ENCODE results near the gene MZT1.

Gene MZT1, protein sequence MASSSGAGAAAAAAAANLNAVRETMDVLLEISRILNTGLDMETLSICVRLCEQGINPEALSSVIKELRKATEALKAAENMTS

GRCh38 chr13:72727417-72728289 is at the start of gene MZT1, which contains the start of gene BORA:
TSS of gene MZT1 (minus strand) at chr13:72727629. CDS start at chr13:72727602, 27 bp downstream.
TSS of gene BORA (plus strand) at chr13:72727923. CDS start at chr13:72728941, 1,018 bp downstream.
- TF ChIP-seq, protein P1, sequence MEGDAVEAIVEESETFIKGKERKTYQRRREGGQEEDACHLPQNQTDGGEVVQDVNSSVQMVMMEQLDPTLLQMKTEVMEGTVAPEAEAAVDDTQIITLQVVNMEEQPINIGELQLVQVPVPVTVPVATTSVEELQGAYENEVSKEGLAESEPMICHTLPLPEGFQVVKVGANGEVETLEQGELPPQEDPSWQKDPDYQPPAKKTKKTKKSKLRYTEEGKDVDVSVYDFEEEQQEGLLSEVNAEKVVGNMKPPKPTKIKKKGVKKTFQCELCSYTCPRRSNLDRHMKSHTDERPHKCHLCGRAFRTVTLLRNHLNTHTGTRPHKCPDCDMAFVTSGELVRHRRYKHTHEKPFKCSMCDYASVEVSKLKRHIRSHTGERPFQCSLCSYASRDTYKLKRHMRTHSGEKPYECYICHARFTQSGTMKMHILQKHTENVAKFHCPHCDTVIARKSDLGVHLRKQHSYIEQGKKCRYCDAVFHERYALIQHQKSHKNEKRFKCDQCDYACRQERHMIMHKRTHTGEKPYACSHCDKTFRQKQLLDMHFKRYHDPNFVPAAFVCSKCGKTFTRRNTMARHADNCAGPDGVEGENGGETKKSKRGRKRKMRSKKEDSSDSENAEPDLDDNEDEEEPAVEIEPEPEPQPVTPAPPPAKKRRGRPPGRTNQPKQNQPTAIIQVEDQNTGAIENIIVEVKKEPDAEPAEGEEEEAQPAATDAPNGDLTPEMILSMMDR (IDR thresholded peaks at IDR 0.05), result no peak

DNA sequence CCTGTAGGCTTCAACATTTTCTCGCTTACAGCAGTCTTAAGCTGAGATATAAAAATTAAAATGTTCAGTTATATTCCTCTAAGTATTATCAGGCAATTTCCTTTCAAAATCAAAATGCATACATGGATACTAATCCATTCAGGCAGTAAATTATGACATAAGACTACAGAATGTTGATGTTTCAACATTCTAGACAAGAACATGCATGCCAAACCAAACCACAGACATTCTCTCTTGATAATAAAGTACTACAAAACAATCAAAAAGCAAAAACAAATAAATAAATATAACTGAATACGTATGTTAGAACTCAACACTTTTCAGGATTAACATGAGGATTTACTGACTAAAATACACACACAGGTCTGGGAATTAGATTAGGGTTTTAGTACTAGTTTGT is 46.6 kb upstream of the MZT1 start:
- TF ChIP-seq, protein P1 (IDR thresholded peaks at IDR 0.05), result no peak

DNA sequence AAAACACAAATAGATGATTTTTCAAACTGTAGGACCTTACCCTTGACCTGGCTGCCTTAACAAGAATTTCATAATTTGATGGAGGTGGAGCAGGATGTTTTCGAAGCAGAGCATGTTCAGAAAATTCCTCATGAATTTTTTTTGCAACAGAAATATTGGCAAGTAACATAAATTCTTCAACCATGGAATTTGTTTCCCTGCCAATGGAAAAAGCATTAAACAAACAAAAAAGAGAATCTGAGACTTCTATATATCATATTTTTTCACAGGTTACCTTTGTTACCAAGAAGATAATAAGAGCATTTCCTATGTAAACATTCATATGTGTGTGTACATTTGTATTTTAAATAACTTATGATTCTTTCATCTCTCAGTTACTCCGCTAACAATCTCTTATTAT is 36.0 kb upstream of the MZT1 start:
- TF ChIP-seq, protein P1 (IDR thresholded peaks at IDR 0.05), result no peak

GRCh38 chr13:72760189-72760588 is 32.8 kb upstream of the MZT1 start:
- TF ChIP-seq, protein P1 (IDR thresholded peaks at IDR 0.05), result no peak

DNA sequence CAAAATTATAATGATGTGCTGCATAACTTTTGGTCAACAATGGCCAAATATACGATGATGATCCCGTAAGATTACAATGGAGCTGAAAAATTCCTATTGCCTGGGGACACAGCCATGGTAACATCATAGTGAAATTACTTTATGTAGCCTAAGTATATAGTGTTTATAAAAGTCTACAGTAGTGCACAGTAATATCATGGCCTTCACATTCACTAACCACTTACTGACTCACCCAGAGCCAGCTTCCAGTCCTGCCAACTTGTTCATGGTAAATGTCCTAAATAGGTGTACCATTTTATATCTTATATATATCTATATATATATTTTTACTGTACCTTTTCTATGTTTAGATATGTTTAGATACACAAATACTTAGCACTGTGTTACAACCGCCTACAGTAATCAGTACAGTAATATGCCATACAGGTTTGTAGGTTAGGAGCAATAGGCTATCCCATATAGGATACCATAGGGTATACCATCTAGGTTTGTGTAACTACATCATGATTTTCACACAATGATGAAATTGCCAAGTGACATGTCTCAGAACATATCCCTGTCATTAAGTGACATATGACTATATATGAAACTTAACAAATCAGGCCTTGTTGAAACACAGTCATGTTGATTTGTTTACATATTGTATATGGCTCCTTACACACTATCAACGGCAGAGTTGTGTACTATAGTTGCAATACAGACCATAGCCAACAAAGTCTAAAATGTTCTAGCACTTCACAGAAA is 30.5 kb upstream of the MZT1 start:
- TF ChIP-seq, protein P1 (IDR thresholded peaks at IDR 0.05), result no peak

DNA sequence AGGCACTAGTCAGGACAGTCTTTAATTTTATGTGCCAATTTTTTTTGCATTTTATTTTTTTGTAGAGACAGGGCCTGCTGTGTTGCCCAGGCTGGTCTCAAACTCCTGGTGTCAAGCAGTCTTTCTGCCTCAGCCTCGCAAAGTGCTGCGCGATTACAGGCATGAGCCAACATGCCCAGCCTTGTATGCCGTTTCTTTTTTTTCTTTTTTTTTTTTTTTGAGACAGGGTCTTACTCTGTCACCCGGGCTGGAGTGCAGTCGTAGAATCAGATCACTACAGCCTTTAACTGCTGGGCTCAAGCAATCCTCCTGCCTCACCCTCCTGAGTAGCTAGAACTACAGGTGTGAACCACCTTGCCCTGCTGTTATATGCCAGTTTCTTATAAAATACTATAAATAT is 26.7 kb upstream of the MZT1 start:
- TF ChIP-seq, protein P1 (IDR thresholded peaks at IDR 0.05), result no peak

GRCh38 chr13:72751220-72751619 is 23.8 kb upstream of the MZT1 start:
- TF ChIP-seq, protein P1 (IDR thresholded peaks at IDR 0.05), result no peak

Measured in LNCAP (cell line).